ENCODE data around the gene CDH12.
"Not testable (repeated sequence)": the region's sequence is repeated elsewhere in the genome, so short reads cannot be mapped to it uniquely, and the experiment has no call there.

The CDH12 gene

GRCh38 chr5:22776285-22776684, 76.9 kb downstream of the CDH12 start:
- Histone ChIP-seq H3K4me3 (ENCODE audit: extremely low read depth, insufficient read depth, low read length, poor library complexity, severe bottlenecking) (no peak overlapping the region), H3K9me3 (ENCODE audit: control insufficient read depth, low read length) (no peaks in the 10 kb centered on the region), H3K36me3 (ENCODE audit: control insufficient read depth, insufficient read depth, low read length) (no peaks in the 10 kb centered on the region), H3K27ac (ENCODE audit: low read depth, low read length, severe bottlenecking) (no peak overlapping the region), H3K4me1 (ENCODE audit: control insufficient read depth, insufficient read depth, low read length, poor library complexity, severe bottlenecking) (no peaks in the 10 kb centered on the region)
- WGBS, 2 experiments (ENCODE audit: insufficient coverage in 2 of 2), result 71 to 91% methylated on average over 4 to 5 of the region's 6 CpGs

GRCh38 chr5:22774214-22774613, 78.9 kb downstream of the CDH12 start:
- WGBS, 2 experiments (ENCODE audit: insufficient coverage in 2 of 2), result no CpG with 5 or more reads among the region's 1 CpG
- H3K36me3 ChIP-seq (ENCODE audit: control insufficient read depth, insufficient read depth, low read length); H3K27ac ChIP-seq (ENCODE audit: low read depth, low read length, severe bottlenecking); H3K9me3 ChIP-seq (ENCODE audit: control insufficient read depth, low read length); H3K4me1 ChIP-seq (ENCODE audit: control insufficient read depth, insufficient read depth, low read length, poor library complexity, severe bottlenecking); H3K4me3 ChIP-seq (ENCODE audit: extremely low read depth, insufficient read depth, low read length, poor library complexity, severe bottlenecking): not testable (repeated sequence)

GRCh38 chr5:22764736-22765135, 88.4 kb downstream of the CDH12 start:
- Histone ChIP-seq H3K4me1 (ENCODE audit: control insufficient read depth, insufficient read depth, low read length, poor library complexity, severe bottlenecking) (no peaks in the 10 kb centered on the region), H3K36me3 (ENCODE audit: control insufficient read depth, insufficient read depth, low read length) (no peaks in the 10 kb centered on the region), H3K4me3 (ENCODE audit: extremely low read depth, insufficient read depth, low read length, poor library complexity, severe bottlenecking) (no peak overlapping the region), H3K27ac (ENCODE audit: low read depth, low read length, severe bottlenecking) (no peak overlapping the region), H3K9me3 (ENCODE audit: control insufficient read depth, low read length) (no peaks in the 10 kb centered on the region)
- 100% methylated on average over 1 of the region's 5 CpGs for WGBS, 2 experiments (ENCODE audit: insufficient coverage in 2 of 2)

GRCh38 chr5:22757776-22758175, 95.4 kb downstream of the CDH12 start:
- WGBS, 2 experiments (ENCODE audit: insufficient coverage in 2 of 2), result 80% methylated on average over 1 of the region's 4 CpGs; no CpG with 5 or more reads in 1 of the 2 experiments
- Histone ChIP-seq H3K27ac (ENCODE audit: low read depth, low read length, severe bottlenecking) (no peak overlapping the region), H3K36me3 (ENCODE audit: control insufficient read depth, insufficient read depth, low read length) (no peaks in the 10 kb centered on the region), H3K9me3 (ENCODE audit: control insufficient read depth, low read length) (no peaks in the 10 kb centered on the region), H3K4me1 (ENCODE audit: control insufficient read depth, insufficient read depth, low read length, poor library complexity, severe bottlenecking) (no peaks in the 10 kb centered on the region), H3K4me3 (ENCODE audit: extremely low read depth, insufficient read depth, low read length, poor library complexity, severe bottlenecking) (no peak overlapping the region)

- no peaks in the 10 kb centered on the region for H3K4me1 ChIP-seq (ENCODE audit: control insufficient read depth, insufficient read depth, low read length, poor library complexity, severe bottlenecking)
- no peak overlapping the region for H3K4me3 ChIP-seq (ENCODE audit: extremely low read depth, insufficient read depth, low read length, poor library complexity, severe bottlenecking)
- H3K36me3 ChIP-seq (ENCODE audit: control insufficient read depth, insufficient read depth, low read length), result no peaks in the 10 kb centered on the region
- no peak overlapping the region for H3K27ac ChIP-seq (ENCODE audit: low read depth, low read length, severe bottlenecking)
- H3K9me3 ChIP-seq (ENCODE audit: control insufficient read depth, low read length), result no peaks in the 10 kb centered on the region
- 97 to 100% methylated on average over 3 of the region's 3 CpGs for WGBS, 2 experiments (ENCODE audit: insufficient coverage in 2 of 2)
Measured at GRCh38 chr5:22754155-22754554, 99.0 kb downstream of the CDH12 start.

GRCh38 chr5:22751536-22751935, 101.6 kb downstream of the CDH12 start:
- H3K36me3 ChIP-seq (ENCODE audit: control insufficient read depth, insufficient read depth, low read length), result no peaks in the 10 kb centered on the region
- H3K27ac ChIP-seq (ENCODE audit: low read depth, low read length, severe bottlenecking), result no peak overlapping the region
- 100% methylated on average over 1 of the region's 4 CpGs; no CpG with 5 or more reads in 1 of the 2 experiments for WGBS, 2 experiments (ENCODE audit: insufficient coverage in 2 of 2)
- no peaks in the 10 kb centered on the region for H3K4me1 ChIP-seq (ENCODE audit: control insufficient read depth, insufficient read depth, low read length, poor library complexity, severe bottlenecking)
- H3K9me3 ChIP-seq (ENCODE audit: control insufficient read depth, low read length), result no peaks in the 10 kb centered on the region
- H3K4me3 ChIP-seq (ENCODE audit: extremely low read depth, insufficient read depth, low read length, poor library complexity, severe bottlenecking), result no peak overlapping the region

GRCh38 chr5:22736443-22737003, 116.6 kb downstream of the CDH12 start:
- Histone ChIP-seq H3K4me3 (ENCODE audit: extremely low read depth, insufficient read depth, low read length, poor library complexity, severe bottlenecking) (no peak overlapping the region), H3K4me1 (ENCODE audit: control insufficient read depth, insufficient read depth, low read length, poor library complexity, severe bottlenecking) (no peaks in the 10 kb centered on the region), H3K27ac (ENCODE audit: low read depth, low read length, severe bottlenecking) (no peak overlapping the region), H3K36me3 (ENCODE audit: control insufficient read depth, insufficient read depth, low read length) (no peaks in the 10 kb centered on the region), H3K9me3 (ENCODE audit: control insufficient read depth, low read length) (no peaks in the 10 kb centered on the region)
- no CpG with 5 or more reads among the region's 3 CpGs for WGBS, 2 experiments (ENCODE audit: insufficient coverage in 2 of 2)

GRCh38 chr5:22734907-22735306, 118.2 kb downstream of the CDH12 start:
- no CpG with 5 or more reads among the region's 2 CpGs for WGBS, 2 experiments (ENCODE audit: insufficient coverage in 2 of 2)

GRCh38 chr5:22728610-22729009, 124.5 kb downstream of the CDH12 start:
- H3K36me3 ChIP-seq (ENCODE audit: control insufficient read depth, insufficient read depth, low read length), result no peaks in the 10 kb centered on the region
- no peaks in the 10 kb centered on the region for H3K9me3 ChIP-seq (ENCODE audit: control insufficient read depth, low read length)
- no CpG with 5 or more reads among the region's 4 CpGs for WGBS, 2 experiments (ENCODE audit: insufficient coverage in 2 of 2)
- H3K4me3 ChIP-seq (ENCODE audit: extremely low read depth, insufficient read depth, low read length, poor library complexity, severe bottlenecking), result no peak overlapping the region
- no peaks in the 10 kb centered on the region for H3K4me1 ChIP-seq (ENCODE audit: control insufficient read depth, insufficient read depth, low read length, poor library complexity, severe bottlenecking)
- no peak overlapping the region for H3K27ac ChIP-seq (ENCODE audit: low read depth, low read length, severe bottlenecking)

More at GRCh38 chr5:22734907-22735306, 118.2 kb downstream of the CDH12 start:
- Histone ChIP-seq H3K27ac (ENCODE audit: low read depth, low read length, severe bottlenecking) (no peak overlapping the region), H3K36me3 (ENCODE audit: control insufficient read depth, insufficient read depth, low read length) (no peaks in the 10 kb centered on the region), H3K4me1 (ENCODE audit: control insufficient read depth, insufficient read depth, low read length, poor library complexity, severe bottlenecking) (no peaks in the 10 kb centered on the region), H3K4me3 (ENCODE audit: extremely low read depth, insufficient read depth, low read length, poor library complexity, severe bottlenecking) (no peak overlapping the region), H3K9me3 (ENCODE audit: control insufficient read depth, low read length) (no peaks in the 10 kb centered on the region)

GRCh38 chr5:22722491-22722890, 130.7 kb downstream of the CDH12 start:
- no peak overlapping the region for H3K27ac ChIP-seq (ENCODE audit: low read depth, low read length, severe bottlenecking)
- H3K36me3 ChIP-seq (ENCODE audit: control insufficient read depth, insufficient read depth, low read length), result no peaks in the 10 kb centered on the region
- no peak overlapping the region for H3K4me3 ChIP-seq (ENCODE audit: extremely low read depth, insufficient read depth, low read length, poor library complexity, severe bottlenecking)
- no CpG with 5 or more reads among the region's 1 CpG for WGBS, 2 experiments (ENCODE audit: insufficient coverage in 2 of 2)
- H3K9me3 ChIP-seq (ENCODE audit: control insufficient read depth, low read length), result peaks cover 5% of the 10 kb centered on the region
- H3K4me1 ChIP-seq (ENCODE audit: control insufficient read depth, insufficient read depth, low read length, poor library complexity, severe bottlenecking), result no peaks in the 10 kb centered on the region

- no CpG with 5 or more reads among the region's 1 CpG for WGBS, 2 experiments (ENCODE audit: insufficient coverage in 2 of 2)
- Histone ChIP-seq H3K4me3 (ENCODE audit: extremely low read depth, insufficient read depth, low read length, poor library complexity, severe bottlenecking) (no peak overlapping the region), H3K27ac (ENCODE audit: low read depth, low read length, severe bottlenecking) (no peak overlapping the region), H3K36me3 (ENCODE audit: control insufficient read depth, insufficient read depth, low read length) (no peaks in the 10 kb centered on the region), H3K4me1 (ENCODE audit: control insufficient read depth, insufficient read depth, low read length, poor library complexity, severe bottlenecking) (no peaks in the 10 kb centered on the region), H3K9me3 (ENCODE audit: control insufficient read depth, low read length) (peaks cover 5% of the 10 kb centered on the region)
Measured at GRCh38 chr5:22722056-22722455, 131.1 kb downstream of the CDH12 start.
